Tibial artery (tissue), 4 donors: ENCODE measurements around the gene TTC21B.

Experiments
- DNase-seq, 2 donors: peaks; one replicate each; pipeline ENCODE4 v3.0.0-alpha.2; 2019
- H3K27ac ChIP-seq, 2 donors: fragments of 200-600 bp; sonication (generic) in 1 of 2; 1 replicate in 1 of 2; 2 replicates in 1 of 2; pipeline ENCODE4 v1.5.1; 2018 to 2019; ENCODE audit warnings: mild to moderate bottlenecking in 1 of 2
- H3K27me3 ChIP-seq, 2 donors: fragments of 200-600 bp; sonication (generic) in 1 of 2; one replicate each; pipeline versions ENCODE4 v1.5.1 to v1.6.0; 2016 to 2019
- H3K36me3 ChIP-seq, 3 donors: fragments of 200-600 bp; sonication (generic) in 2 of 3; one replicate each; pipeline ENCODE4 v1.5.1; 2016 to 2019; ENCODE audit warnings: mild to moderate bottlenecking in 2 of 3
- H3K4me1 ChIP-seq, 4 donors: fragments of 200-600 bp; sonication (generic) in 2 of 4; 1 replicate in 3 of 4; 2 replicates in 1 of 4; pipeline ENCODE4 v1.5.1; 2016 to 2019
- H3K4me3 ChIP-seq, 2 donors: fragments of 200-600 bp; sonication (generic) in 1 of 2; 1 replicate in 1 of 2; 2 replicates in 1 of 2; pipeline ENCODE4 v1.5.1; 2018 to 2019; ENCODE audit warnings: mild to moderate bottlenecking in 2 of 2
- H3K9me3 ChIP-seq, 3 donors: fragments of 200-600 bp; sonication (generic) in 1 of 3; one replicate each; pipeline ENCODE4 v1.5.1; 2016 to 2019
- intact Hi-C: fragments of 100-400 bp; cut with DNase I; formaldehyde crosslinking; loops from one replicate; pipeline ENCODE4 v1.15.0; 2023; ENCODE audit warnings: low total_unique reads
- TF ChIP-seq, protein P1 (sequence below), 2 experiments: fragments of 200-600 bp in 1 of 2; fragments of 450-650 bp in 1 of 2; IDR thresholded peaks; one replicate each; pipeline ENCODE4 v1.5.1; 2017 to 2019; ENCODE audit warnings: antibody characterized with exemption in 2 of 2, mild to moderate bottlenecking in 1 of 2, moderate library complexity in 1 of 2

Gene TTC21B

DNA sequence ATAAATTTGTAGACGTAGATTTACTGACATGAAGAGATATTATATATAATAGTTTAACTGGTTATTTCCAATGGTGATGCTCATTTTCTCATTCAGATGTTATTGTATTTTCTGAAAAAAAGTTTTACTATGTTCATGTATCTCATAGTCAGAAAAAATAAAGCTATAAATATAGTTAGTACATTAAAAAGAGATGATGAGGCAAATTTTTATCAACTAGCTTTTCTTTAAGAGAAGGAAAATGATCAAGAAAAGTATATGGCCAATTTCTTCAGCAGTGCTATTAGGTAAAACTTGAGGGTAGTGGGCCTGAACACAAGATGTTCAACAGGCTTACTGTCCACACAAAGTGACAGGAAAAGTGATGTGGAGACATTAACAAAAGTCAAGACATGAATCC is 11.7 kb downstream of the TTC21B start:
- Histone ChIP-seq H3K27ac (no peak overlapping the region), H3K9me3 (no peaks in the 10 kb centered on the region), H3K4me1 (no peaks in the 10 kb centered on the region), H3K27me3 (no peaks in the 10 kb centered on the region), H3K4me3 (no peak overlapping the region), H3K36me3 (peaks cover 36 to 66% (median 44%) of the 10 kb centered on the region in 3 donors)
- TF ChIP-seq, protein P1, sequence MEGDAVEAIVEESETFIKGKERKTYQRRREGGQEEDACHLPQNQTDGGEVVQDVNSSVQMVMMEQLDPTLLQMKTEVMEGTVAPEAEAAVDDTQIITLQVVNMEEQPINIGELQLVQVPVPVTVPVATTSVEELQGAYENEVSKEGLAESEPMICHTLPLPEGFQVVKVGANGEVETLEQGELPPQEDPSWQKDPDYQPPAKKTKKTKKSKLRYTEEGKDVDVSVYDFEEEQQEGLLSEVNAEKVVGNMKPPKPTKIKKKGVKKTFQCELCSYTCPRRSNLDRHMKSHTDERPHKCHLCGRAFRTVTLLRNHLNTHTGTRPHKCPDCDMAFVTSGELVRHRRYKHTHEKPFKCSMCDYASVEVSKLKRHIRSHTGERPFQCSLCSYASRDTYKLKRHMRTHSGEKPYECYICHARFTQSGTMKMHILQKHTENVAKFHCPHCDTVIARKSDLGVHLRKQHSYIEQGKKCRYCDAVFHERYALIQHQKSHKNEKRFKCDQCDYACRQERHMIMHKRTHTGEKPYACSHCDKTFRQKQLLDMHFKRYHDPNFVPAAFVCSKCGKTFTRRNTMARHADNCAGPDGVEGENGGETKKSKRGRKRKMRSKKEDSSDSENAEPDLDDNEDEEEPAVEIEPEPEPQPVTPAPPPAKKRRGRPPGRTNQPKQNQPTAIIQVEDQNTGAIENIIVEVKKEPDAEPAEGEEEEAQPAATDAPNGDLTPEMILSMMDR (IDR thresholded peaks at IDR 0.05): no peak
- intact Hi-C loops: no loop called here
- no peak for DNase-seq

DNA sequence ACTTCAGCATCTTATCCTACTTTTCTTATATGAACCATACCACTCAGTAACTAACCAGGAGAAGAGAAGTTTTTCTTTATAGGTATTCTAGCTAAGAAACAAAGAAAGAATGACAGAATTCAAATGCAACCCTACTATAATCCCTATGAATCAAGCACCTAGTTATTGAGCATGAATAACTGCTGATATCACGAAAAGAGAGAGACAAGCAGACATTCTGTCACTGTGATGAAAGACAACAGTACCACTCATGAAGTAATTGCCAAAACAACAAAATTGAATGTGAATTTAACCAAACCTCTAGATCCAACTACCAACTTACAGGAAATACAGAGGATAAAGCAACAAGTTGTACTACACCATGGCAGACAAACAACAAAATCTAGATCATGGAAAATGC is 15.3 kb downstream of the TTC21B start:
- intact Hi-C loops: no loop called here

DNA sequence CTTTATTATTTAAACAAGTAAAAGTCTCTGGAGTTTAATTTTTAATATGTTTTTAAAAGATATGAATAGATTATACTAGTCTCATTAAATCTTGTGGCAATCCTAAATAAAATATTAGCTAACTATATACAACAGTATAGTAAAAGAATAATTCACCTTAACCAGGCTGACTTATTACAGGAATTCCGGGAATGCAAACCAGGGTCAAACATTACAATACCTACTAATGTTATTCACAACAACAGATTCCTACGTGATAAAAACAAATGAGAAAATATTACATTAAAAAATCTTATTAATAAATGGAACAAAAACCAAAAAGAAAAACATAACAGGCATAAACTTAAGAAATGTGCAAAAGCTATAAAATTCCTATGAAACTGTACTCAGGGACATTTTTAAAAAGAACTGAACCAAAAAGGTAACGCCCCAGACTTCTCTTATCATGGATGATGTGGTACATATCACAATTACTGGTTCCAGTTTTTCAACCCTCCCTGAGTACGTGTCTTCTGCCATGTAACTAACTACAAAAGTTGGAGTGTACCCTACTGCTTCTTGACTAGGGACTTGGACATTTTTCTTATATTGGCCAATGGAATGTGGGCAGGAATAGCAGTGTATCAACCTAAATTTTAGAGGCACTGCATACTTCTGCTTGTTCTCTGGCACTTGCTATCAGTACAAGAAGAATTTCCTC is 20.2 kb downstream of the TTC21B start:
- intact Hi-C loops: no loop called here
- H3K4me3 ChIP-seq: no peak overlapping the region
- DNase-seq: no peak
- H3K27me3 ChIP-seq: no peaks in the 10 kb centered on the region
- TF ChIP-seq, protein P1 (IDR thresholded peaks at IDR 0.05): no peak
- no peaks in the 10 kb centered on the region for H3K4me1 ChIP-seq
- H3K9me3 ChIP-seq: no peaks in the 10 kb centered on the region
- H3K27ac ChIP-seq: no peak overlapping the region
- H3K36me3 ChIP-seq: peaks cover 41 to 61% (median 50%) of the 10 kb centered on the region in 3 donors

More for the DNA sequence above, 15.3 kb downstream of the TTC21B start:
- Histone ChIP-seq H3K36me3 (peaks cover 35 to 50% (median 42%) of the 10 kb centered on the region in 3 donors), H3K27ac (no peak overlapping the region), H3K4me1 (no peaks in the 10 kb centered on the region), H3K27me3 (no peaks in the 10 kb centered on the region), H3K4me3 (no peak overlapping the region), H3K9me3 (no peaks in the 10 kb centered on the region)
- no peak for DNase-seq
- TF ChIP-seq, protein P1 (IDR thresholded peaks at IDR 0.05): no peak

DNA sequence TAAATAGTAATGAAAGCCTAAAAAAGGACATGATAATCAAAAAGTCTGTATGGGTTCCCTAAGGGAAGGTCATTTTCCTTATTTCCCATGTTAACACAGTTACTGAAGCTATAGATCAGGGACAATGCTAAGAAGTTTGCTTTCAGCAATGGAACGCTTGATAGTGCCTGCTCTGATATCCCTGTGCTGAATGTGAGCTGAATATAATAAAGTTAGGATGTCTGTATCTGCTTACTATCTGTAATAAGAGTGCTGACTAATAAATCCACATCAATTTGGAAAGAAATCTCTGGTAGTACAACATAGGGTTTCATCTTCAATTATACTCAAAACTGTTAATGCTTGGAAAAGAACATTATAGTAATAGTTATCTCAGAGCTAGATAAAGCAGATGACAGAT is 25.8 kb downstream of the TTC21B start:
- peaks cover 61 to 76% (median 76%) of the 10 kb centered on the region in 3 donors for H3K36me3 ChIP-seq

DNA sequence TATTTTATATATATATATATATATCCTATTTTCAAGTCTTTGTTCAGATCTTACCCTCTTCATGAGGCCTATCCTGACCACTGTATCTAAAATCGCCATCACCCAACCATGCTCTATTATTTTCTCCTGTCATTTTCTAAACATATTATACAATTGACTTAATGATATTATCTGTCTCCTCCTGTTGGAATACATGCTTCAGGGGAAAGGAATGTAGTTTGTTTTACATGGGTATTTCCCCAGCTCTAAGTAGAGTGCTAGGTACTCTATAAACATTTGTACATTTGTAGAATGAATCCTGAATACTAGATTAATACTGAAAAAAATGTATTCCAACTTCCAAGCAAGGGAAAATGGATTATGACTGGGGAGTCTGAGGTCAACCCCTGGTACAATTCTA is 26.2 kb downstream of the TTC21B start:
- intact Hi-C loops: no loop called here
- TF ChIP-seq, protein P1 (IDR thresholded peaks at IDR 0.05): no peak
- no peak for DNase-seq
- peaks cover 56 to 74% (median 72%) of the 10 kb centered on the region in 3 donors for H3K36me3 ChIP-seq
- H3K27me3 ChIP-seq: no peaks in the 10 kb centered on the region
- no peak overlapping the region for H3K4me3 ChIP-seq
- H3K4me1 ChIP-seq: no peaks in the 10 kb centered on the region
- no peak overlapping the region for H3K27ac ChIP-seq
- no peaks in the 10 kb centered on the region for H3K9me3 ChIP-seq

More for the DNA sequence above, 25.8 kb downstream of the TTC21B start:
- no peaks in the 10 kb centered on the region for H3K9me3 ChIP-seq
- intact Hi-C loops: no loop called here
- H3K27me3 ChIP-seq: no peaks in the 10 kb centered on the region
- no peak overlapping the region for H3K27ac ChIP-seq
- DNase-seq: no peak
- H3K4me3 ChIP-seq: no peak overlapping the region
- H3K4me1 ChIP-seq: no peaks in the 10 kb centered on the region
- TF ChIP-seq, protein P1 (IDR thresholded peaks at IDR 0.05): no peak
